Neuronal stem cell (in vitro differentiated cells): Measurements from ENCODE around the gene SURF1.
A peak's percentile ranks its signal among the peaks of the same experiment; 100 is the strongest.
"Not testable (repeated sequence)": the region's sequence is repeated elsewhere in the genome, so short reads cannot be mapped to it uniquely, and the experiment has no call there.

ENCODE experiments used
- DNase-seq: peaks from one replicate; pipeline ENCODE4 v3.0.0-alpha.2; 2013; ENCODE audit warnings: low spot score
- H2AFZ ChIP-seq: one replicate; pipeline ENCODE4 v1.6.1; 2013; ENCODE audit warnings: mild to moderate bottlenecking, low read length, inconsistent platforms
- H2AK5ac ChIP-seq: 2 replicates; pipeline ENCODE4 v1.6.1; 2013; ENCODE audit warnings: low read depth, mild to moderate bottlenecking, inconsistent platforms, low read length, moderate library complexity, mixed read lengths
- H2BK120ac ChIP-seq: 2 replicates; pipeline ENCODE4 v1.6.1; 2013; ENCODE audit warnings: low read depth, mild to moderate bottlenecking, inconsistent platforms, low read length, moderate library complexity, mixed read lengths
- H2BK12ac ChIP-seq: one replicate; pipeline ENCODE4 v1.6.1; 2013; ENCODE audit warnings: low read length, inconsistent platforms
- H2BK15ac ChIP-seq: 2 replicates; pipeline ENCODE4 v1.6.1; 2013; ENCODE audit warnings: mild to moderate bottlenecking, low read length, inconsistent platforms, mixed read lengths
- H2BK5ac ChIP-seq: one replicate; pipeline ENCODE4 v1.6.1; 2013; ENCODE audit warnings: inconsistent platforms, mild to moderate bottlenecking, low read length, moderate library complexity
- H3K14ac ChIP-seq: one replicate; pipeline ENCODE4 v1.6.1; 2013; ENCODE audit warnings: low read length, inconsistent platforms
- H3K18ac ChIP-seq: 2 replicates; pipeline ENCODE4 v1.6.1; 2013; ENCODE audit warnings: low read length, inconsistent platforms
- H3K23ac ChIP-seq: 2 replicates; pipeline ENCODE4 v1.6.1; 2013; ENCODE audit warnings: low read depth, mild to moderate bottlenecking, mixed read lengths, low read length, inconsistent platforms; ENCODE audit not compliant: poor library complexity
- H3K27ac ChIP-seq: replicated peaks from 3 replicates; pipeline ENCODE4 v1.5.1; 2013; ENCODE audit warnings: low read length, inconsistent platforms
- H3K27me3 ChIP-seq, 3 experiments: 2 replicates each; pipeline ENCODE4 v1.6.1; 2013; ENCODE audit warnings: low read length in 3 of 3, mild to moderate bottlenecking in 2 of 3, inconsistent platforms in 1 of 3, low read depth in 1 of 3, mixed read lengths in 1 of 3, moderate library complexity in 1 of 3; ENCODE audit not compliant: control insufficient read depth in 3 of 3, insufficient read depth in 3 of 3
- H3K36me3 ChIP-seq, 2 donors: replicated peaks in 1 of 2; 2 replicates each; pipeline ENCODE4 v1.6.1; 2013; ENCODE audit warnings: low read length in 2 of 2; ENCODE audit not compliant: control insufficient read depth in 2 of 2, insufficient read depth in 2 of 2
- H3K4ac ChIP-seq: 2 replicates; pipeline ENCODE4 v1.6.1; 2013; ENCODE audit warnings: inconsistent platforms, mild to moderate bottlenecking, low read length, moderate library complexity
- H3K4me1 ChIP-seq, 2 donors: 1 replicate in 1 of 2; 2 replicates in 1 of 2; pipeline ENCODE4 v1.6.1; 2013; ENCODE audit warnings: low read length in 2 of 2, low read depth in 1 of 2; ENCODE audit not compliant: control insufficient read depth in 2 of 2, insufficient read depth in 1 of 2
- H3K4me2 ChIP-seq: one replicate; pipeline ENCODE4 v1.6.1; 2013; ENCODE audit warnings: mild to moderate bottlenecking, low read length, inconsistent platforms; ENCODE audit not compliant: insufficient read depth, poor library complexity, severe bottlenecking
- H3K4me3 ChIP-seq, 2 donors: 2 replicates each; pipeline ENCODE4 v1.5.1; 2013; ENCODE audit warnings: low read length in 2 of 2, mild to moderate bottlenecking in 2 of 2, inconsistent platforms in 1 of 2, moderate library complexity in 1 of 2
- H3K79me1 ChIP-seq: one replicate; pipeline ENCODE4 v1.6.1; 2013; ENCODE audit warnings: low read depth, mild to moderate bottlenecking, inconsistent platforms, low read length, moderate library complexity
- H3K9ac ChIP-seq: one replicate; pipeline ENCODE4 v1.6.1; 2013; ENCODE audit warnings: mild to moderate bottlenecking, low read depth, low read length, inconsistent platforms; ENCODE audit not compliant: poor library complexity
- H3K9me3 ChIP-seq, 2 donors: replicated peaks in 1 of 2; 2 replicates each; pipeline versions ENCODE3 to v1.6.1; 2013; ENCODE audit warnings: low read length in 2 of 2, mild to moderate bottlenecking in 2 of 2, inconsistent platforms in 1 of 2, low read depth in 1 of 2, mixed read lengths in 1 of 2, moderate library complexity in 1 of 2; ENCODE audit not compliant: control insufficient read depth in 2 of 2, insufficient read depth in 1 of 2
- H4K8ac ChIP-seq: one replicate; pipeline ENCODE4 v1.6.1; 2013; ENCODE audit warnings: low read depth, mild to moderate bottlenecking, inconsistent platforms, low read length, moderate library complexity
- H4K91ac ChIP-seq: one replicate; pipeline ENCODE4 v1.6.1; 2013; ENCODE audit warnings: low read length, low read depth, mild to moderate bottlenecking, inconsistent platforms; ENCODE audit not compliant: poor library complexity
- WGBS, 2 donors: extraction: QIAGEN DNeasy Blood & Tissue Kit; methylation state at CpG; one replicate each; pipeline ENCODE4 v1.1.7; 2013; ENCODE audit warnings: missing lambda C conversion rate in 2 of 2, mixed read lengths in 1 of 2; ENCODE audit not compliant: insufficient read length in 2 of 2, insufficient replicate concordance in 1 of 2; ENCODE audit errors: extremely low coverage in 2 of 2; 5-methylcytosine and 5-hydroxymethylcytosine counted together

SURF1 gene

DNA sequence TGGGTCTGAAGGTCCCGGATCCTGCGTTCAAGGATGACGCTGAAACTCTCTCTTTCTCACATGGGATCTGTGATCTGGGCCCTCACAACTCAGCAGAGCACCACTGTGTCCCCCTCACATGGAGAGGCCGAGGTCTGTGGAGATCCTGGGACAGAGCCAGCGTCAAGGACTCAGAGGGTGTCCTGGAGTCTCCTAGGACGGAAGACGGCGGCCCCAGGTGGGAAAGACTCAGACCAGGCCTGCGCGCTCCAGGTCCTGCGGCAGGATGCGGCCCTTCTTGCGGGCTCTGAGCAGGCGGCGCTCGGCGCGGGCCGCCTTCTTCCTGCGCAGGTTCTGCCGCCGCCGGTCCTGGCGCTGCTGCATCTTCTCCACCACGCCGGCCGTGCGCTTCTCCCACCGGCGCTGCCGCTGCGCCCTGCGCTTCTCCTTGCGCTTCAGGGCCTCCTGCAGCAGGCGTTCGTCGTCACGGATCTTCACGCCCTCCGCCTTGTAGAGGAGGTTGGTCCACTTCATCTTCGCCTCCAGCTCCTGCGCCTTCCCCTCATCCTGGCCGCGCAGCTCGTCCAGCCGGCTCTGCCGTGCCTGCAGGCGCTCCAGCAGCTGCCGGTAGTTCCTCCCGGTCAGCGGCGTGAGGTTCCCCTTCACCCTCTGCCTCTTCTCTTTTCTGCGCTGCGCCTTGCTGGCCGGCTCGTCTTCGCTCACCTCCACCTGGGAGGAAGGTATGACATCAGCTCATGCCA, 24.5 kb downstream of the SURF1 start:
- Histone ChIP-seq H2AFZ (no peak overlapping the region), H4K91ac (no peak overlapping the region)

GRCh38 chr9:133331221-133331620, 25.1 kb downstream of the SURF1 start:
- Histone ChIP-seq H3K27ac (no peak overlapping the region), H3K18ac (no peak overlapping the region), H3K9ac (peak overlapping the region; percentile 44), H3K79me1 (peaks cover 10% of the 10 kb centered on the region), H2BK5ac (no peak overlapping the region), H2BK120ac (no peak overlapping the region), H2AK5ac (no peak overlapping the region), H2BK15ac (no peak overlapping the region), H3K23ac (no peak overlapping the region), H4K91ac (no peak overlapping the region), H2BK12ac (no peak overlapping the region), H3K36me3 (peaks cover 34 to 55% of the 10 kb centered on the region in 2 donors), H3K9me3 (peaks cover 0 to 1% of the 10 kb centered on the region in 2 donors), H2AFZ (no peak overlapping the region), H3K27me3 (no peaks in the 10 kb centered on the region), H3K4me3 (no peak overlapping the region), H4K8ac (no peak overlapping the region), H3K4me1 (peaks cover 2% of the 10 kb centered on the region in 2 donors), H3K4me2 (no peak overlapping the region), H3K14ac (no peak overlapping the region), H3K4ac (no peak overlapping the region)
- WGBS, 2 donors: no CpG with 5 or more reads among the region's 19 CpGs
- DNase-seq: no peak

More for the DNA sequence above, 24.5 kb downstream of the SURF1 start:
- no peak overlapping the region for H2BK5ac ChIP-seq
- peak overlapping the region; percentile 17 for H4K8ac ChIP-seq
- no peak overlapping the region for H3K4me3 ChIP-seq
- peaks cover 12% of the 10 kb centered on the region for H3K79me1 ChIP-seq
- no peak overlapping the region for H3K27ac ChIP-seq
- H3K4ac ChIP-seq: no peak overlapping the region
- no peak overlapping the region for H2AK5ac ChIP-seq
- no peak overlapping the region for H3K18ac ChIP-seq
- H3K27me3 ChIP-seq: no peaks in the 10 kb centered on the region
- H3K14ac ChIP-seq: no peak overlapping the region
- no peak overlapping the region for H2BK120ac ChIP-seq
- H2BK15ac ChIP-seq: no peak overlapping the region
- no peak overlapping the region for H3K23ac ChIP-seq
- H2BK12ac ChIP-seq: no peak overlapping the region
- H3K9ac ChIP-seq: no peak overlapping the region
- WGBS, 2 donors: no CpG with 5 or more reads among the region's 57 CpGs
- H3K4me1 ChIP-seq: peaks cover 5 to 6% of the 10 kb centered on the region in 2 donors
- peaks cover 0 to 1% of the 10 kb centered on the region in 2 donors for H3K9me3 ChIP-seq
- peaks cover 35 to 55% of the 10 kb centered on the region in 2 donors for H3K36me3 ChIP-seq
- no peak overlapping the region for H3K4me2 ChIP-seq
- no peak for DNase-seq

DNA sequence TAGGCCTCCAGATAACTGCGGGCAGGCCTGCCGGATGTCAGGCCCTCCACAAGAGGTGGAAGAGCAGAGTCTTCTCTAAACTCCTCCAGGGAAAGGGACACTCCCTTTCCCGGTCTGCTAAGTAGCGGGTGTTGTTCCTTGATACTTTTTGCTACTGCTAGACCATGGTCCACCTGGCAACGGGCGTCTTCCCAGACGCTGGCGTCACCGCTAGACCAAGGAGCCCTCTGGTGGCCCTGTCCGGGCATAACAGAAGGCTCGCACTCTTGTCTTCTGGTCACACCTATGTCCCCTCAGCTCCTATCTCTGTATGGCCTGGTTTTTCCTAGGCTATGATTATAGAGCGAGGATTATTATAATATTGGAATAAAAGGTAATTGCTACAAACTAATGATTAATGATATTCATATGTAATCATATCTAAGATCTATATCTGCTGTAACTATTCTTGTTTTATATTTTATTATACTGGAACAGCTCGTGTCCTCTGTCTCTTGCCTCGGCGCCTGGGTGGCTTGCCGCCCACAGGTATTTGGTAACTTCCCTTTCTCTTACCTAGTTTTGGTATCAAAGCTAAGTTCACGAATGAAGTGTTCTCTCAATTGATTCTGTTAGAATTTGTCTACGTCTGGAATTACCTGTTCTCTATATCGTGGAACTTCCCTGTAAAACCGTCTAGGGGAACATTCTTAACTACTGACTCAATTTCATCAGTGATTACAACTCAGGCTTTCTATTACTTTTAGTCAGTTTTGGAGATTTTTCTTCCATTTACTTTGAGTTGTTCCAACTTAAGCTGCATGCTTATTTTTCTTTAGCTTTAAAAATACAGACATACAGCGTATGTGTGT, 26.8 kb downstream of the SURF1 start:
- not testable (repeated sequence) for DNase-seq, H4K91ac ChIP-seq, H2BK15ac ChIP-seq, H3K14ac ChIP-seq, H3K79me1 ChIP-seq, H3K9me3 ChIP-seq, H4K8ac ChIP-seq, H2AFZ ChIP-seq, H2BK5ac ChIP-seq, H3K23ac ChIP-seq, H3K9ac ChIP-seq, H3K18ac ChIP-seq, H3K4ac ChIP-seq, H3K4me3 ChIP-seq, H3K4me1 ChIP-seq, H2BK120ac ChIP-seq, H3K27ac ChIP-seq, H3K4me2 ChIP-seq, H2BK12ac ChIP-seq, H3K27me3 ChIP-seq, H2AK5ac ChIP-seq
- no CpG with 5 or more reads among the region's 21 CpGs for WGBS, 2 donors
- H3K36me3 ChIP-seq: peaks cover 34 to 50% of the 10 kb centered on the region in 2 donors
